Camera-type eye (tissue), 1 donor: Measurements from ENCODE around the gene SCYGR1. TPM values are rescaled to one million over a fixed set of nuclear protein-coding genes. Genes with fewer than 3 reads are reported as not detected.

Source experiments
- total RNA-seq: library from RNA; depleted of rRNA; stranded (reverse); fragments of >200 nt; gene quantifications from one replicate; pipeline ENCODE4 v1.2.3, GENCODE V29; 2014

Gene SCYGR1
- not detected for total RNA-seq

DNA sequence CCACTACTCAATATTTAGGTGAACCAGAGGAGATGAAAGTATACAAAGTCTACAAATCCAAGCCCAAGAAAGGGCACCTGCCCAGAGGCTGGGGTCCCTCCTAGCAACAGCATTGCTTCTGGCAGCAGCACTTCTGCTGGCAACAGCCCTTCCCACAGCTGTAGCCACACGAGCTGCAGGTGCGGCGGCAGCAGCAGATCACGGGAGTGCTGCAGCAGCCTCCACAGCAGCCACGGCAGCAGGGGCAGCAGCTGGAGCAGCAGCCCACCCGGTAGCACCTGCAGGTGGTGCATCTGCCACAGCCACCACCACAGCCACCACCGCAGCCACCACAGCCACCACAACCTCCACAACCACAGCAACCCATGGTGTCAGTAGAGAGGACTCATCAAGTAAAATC is at the start of gene SCYGR1:
TSS of gene SCYGR1 (minus strand) at position 367 of the 400 bp plus-strand sequence. CDS start at position 367, 0 bp downstream.

DNA sequence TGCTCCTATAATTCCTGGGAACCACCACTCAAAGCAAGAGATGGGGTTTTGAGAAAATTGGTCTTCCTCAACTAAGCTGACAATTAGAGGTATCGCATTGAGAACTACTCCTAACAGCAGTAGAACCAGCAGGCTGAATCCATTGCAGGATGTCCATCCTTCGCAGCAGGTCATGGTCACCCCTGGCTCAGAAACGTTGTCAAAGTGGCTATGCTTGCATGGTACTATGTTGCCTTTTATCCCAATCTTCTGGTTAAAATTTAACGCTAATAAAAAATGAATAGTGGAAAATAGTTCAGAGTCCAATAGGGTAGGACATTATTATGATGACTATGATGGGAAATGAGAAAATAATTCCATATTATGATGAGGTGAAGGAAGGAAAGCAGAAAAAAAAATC is 8.7 kb downstream of the SCYGR1 start, which contains the start of gene TM4SF20:
TSS of gene TM4SF20 (minus strand) at position 212 of the 400 bp plus-strand sequence. CDS start at position 174, 38 bp downstream.

Other genes starting within 250 kb of the SCYGR1 start
- gene COL4A4, start 223.7 kb downstream of the SCYGR1 start, total RNA-seq = 11.7 TPM
- gene COL4A3, start 223.3 kb downstream of the SCYGR1 start, total RNA-seq = 15.6 TPM
- gene MFF, start 62.7 kb downstream of the SCYGR1 start, total RNA-seq = 115 TPM
- gene TM4SF20, start 8.6 kb downstream of the SCYGR1 start, total RNA-seq = not detected
- 73.6 TPM for gene AGFG1, start 84.2 kb upstream of the SCYGR1 start, total RNA-seq
- gene SCYGR2, start 210.9 kb upstream of the SCYGR1 start, total RNA-seq = not detected
- gene SCYGR3, start 226.9 kb upstream of the SCYGR1 start, total RNA-seq = not detected
- not detected for gene SCYGR4, start 229.5 kb upstream of the SCYGR1 start, total RNA-seq